ENCODE data around the gene PCYT1B.
"Not testable (repeated sequence)": the region's sequence is repeated elsewhere in the genome, so short reads cannot be mapped to it uniquely, and the experiment has no call there.

The PCYT1B gene

DNA sequence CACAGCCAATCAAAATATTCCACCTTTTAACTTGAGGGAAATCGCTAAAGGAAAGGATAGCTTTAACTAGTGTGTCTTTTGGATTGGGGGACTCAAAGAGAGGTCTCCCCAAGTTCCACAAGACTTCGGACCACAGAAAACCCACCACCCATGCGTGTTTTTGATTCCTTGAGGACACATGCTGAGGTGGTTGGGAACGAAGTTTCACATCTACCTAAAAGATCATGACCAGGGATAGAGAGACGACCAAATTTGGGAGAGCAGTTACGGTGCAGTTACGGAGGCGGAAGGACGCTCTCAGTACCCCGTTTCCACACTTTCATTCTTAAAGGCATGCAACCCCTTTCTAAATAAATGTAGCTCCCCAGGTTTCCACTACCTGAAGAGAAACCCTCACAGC, 1.1 kb downstream of the PCYT1B start:
- DNase-seq (ENCODE audit: low read depth), result no peak

DNA sequence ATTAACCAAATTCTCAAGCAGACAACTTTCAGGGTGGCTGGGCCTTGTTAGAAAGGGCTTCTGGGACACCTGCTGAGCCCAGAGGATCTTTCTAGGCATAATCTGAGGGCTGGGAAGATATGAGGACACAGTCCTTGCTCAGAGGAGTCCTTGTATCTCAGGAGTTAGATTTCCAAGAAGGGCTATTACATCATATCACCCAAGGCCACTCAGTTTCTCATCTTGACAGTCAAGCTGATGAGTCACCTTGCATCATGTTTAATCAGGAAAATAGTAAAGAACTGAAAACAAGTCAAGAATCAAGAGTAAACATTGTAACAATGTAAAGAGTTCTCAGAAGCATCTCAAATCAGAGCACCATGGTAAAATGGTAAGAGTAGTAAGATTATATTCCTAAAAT, 4.0 kb downstream of the PCYT1B start:
- DNase-seq (ENCODE audit: low read depth), result no peak

DNA sequence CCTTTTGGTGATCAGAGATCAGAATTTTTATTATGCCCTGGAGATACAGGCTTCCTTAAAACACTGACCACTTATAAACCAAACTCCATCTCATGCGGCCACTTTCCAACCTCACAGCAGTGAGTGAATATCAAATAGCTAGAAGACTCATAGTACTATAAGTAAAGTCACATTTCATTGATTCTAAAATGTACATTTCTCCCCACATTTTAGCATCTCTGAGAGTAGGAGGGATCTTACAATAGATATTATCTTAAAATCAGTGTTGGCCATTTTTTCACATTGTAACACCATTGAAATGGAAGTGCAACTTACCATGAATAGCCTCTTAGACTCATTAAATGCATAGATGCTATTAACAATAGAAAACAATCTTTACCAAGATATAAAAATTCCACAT, 17.4 kb downstream of the PCYT1B start:
- DNase-seq (ENCODE audit: low read depth), result no peak

- no peak for DNase-seq (ENCODE audit: low read depth)
Measured at GRCh38 chrX:24619647-24620046, 27.5 kb downstream of the PCYT1B start.

- DNase-seq (ENCODE audit: low read depth), result no peak
Measured at GRCh38 chrX:24610516-24610915, 36.6 kb downstream of the PCYT1B start.

- no peak for DNase-seq (ENCODE audit: low read depth)
Measured at GRCh38 chrX:24607616-24608015, 39.5 kb downstream of the PCYT1B start.

GRCh38 chrX:24605941-24606340, 41.2 kb downstream of the PCYT1B start:
- not testable (repeated sequence) for DNase-seq (ENCODE audit: low read depth)

DNA sequence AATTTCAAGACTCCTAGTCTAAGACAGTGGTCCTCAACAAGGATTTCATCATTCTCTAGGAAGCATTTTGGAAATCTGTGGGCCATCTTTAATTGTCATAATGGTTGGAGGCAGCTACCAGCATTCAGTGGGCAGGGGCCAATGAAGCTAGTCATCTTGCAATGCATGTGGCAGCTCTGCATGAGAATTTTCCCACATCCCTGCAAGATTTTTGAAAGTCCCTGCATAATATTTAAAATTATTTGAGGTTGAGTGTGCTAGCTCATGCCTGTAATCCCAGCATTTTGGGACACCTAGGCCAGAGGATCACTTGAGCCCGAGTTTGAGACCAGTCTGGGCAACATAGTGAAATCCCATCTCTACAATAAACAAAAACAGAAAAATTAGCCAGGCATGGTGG, 44.0 kb downstream of the PCYT1B start:
- no peak for DNase-seq (ENCODE audit: low read depth)

GRCh38 chrX:24601858-24602257, 45.3 kb downstream of the PCYT1B start:
- no peak for DNase-seq (ENCODE audit: low read depth)

DNA sequence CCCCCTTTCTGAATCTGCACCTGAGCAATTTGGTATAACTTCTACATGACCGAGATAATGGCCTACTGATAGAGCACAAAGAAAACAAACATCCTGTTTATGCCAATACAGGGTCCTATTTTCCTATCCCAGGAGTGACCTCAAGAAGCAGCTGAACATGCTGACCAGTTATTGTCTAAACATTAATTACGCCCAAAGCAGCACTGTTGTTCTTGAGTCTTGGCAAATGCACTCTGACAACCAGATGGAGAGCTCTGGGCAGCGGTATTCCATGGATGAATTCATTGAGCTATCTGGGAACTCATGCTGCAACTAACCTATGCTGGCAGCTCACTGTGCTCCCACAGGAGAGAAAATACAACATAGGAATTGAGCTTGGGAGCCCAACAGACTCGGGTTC, 52.6 kb downstream of the PCYT1B start:
- DNase-seq (ENCODE audit: low read depth), result no peak

- DNase-seq (ENCODE audit: low read depth), result no peak
Measured at GRCh38 chrX:24590111-24590510, 57.0 kb downstream of the PCYT1B start.

DNA sequence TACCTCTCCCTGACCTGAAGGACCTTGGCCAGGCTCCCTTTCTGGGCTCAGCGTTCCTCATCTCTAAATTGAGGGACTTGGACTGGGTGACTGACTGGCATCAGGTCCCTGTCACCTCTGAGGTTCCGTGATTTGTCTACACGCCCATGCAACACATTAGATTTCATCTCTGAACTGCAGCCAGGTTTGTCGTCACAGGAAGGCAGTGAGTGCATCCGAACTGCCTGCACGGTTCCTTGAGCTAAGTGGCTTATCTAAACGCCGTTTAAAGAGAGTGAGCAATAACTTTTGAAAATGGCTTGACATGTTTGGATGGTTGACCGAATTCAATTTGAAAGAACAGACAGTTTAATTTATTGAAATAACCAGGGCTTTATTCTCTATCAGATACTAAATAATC, 70.1 kb downstream of the PCYT1B start:
- DNase-seq (ENCODE audit: low read depth), result no peak

- DNase-seq (ENCODE audit: low read depth), result no peak
Measured at GRCh38 chrX:24575496-24575895, 71.7 kb downstream of the PCYT1B start.

DNA sequence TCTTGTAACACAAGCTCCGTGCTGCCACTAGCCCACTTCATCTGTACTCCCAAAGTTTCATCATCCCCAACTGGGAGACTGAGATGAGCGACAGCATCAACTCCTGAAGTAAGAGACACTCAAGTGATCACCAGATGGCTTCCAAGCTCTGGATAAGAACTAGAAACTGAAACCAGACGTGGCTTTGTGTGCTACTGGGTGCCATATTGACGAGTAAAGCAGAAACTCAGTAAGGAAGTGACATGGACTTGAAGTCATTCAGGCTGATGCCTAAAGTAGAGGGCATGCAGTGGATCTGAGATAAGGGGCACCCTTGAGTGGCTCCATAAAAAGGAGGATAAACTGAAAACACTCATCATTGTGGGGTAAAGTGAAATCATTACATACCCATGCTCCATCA, 72.4 kb downstream of the PCYT1B start:
- no peak for DNase-seq (ENCODE audit: low read depth)

GRCh38 chrX:24567169-24567568, 80.0 kb downstream of the PCYT1B start:
- no peak for DNase-seq (ENCODE audit: low read depth)

GRCh38 chrX:24566240-24566639, 80.9 kb downstream of the PCYT1B start:
- DNase-seq (ENCODE audit: low read depth), result no peak

GRCh38 chrX:24563291-24564010, 83.7 kb downstream of the PCYT1B start:
- no peak for DNase-seq (ENCODE audit: low read depth)

GRCh38 chrX:24561121-24561520, 86.0 kb downstream of the PCYT1B start:
- no peak for DNase-seq (ENCODE audit: low read depth)

DNA sequence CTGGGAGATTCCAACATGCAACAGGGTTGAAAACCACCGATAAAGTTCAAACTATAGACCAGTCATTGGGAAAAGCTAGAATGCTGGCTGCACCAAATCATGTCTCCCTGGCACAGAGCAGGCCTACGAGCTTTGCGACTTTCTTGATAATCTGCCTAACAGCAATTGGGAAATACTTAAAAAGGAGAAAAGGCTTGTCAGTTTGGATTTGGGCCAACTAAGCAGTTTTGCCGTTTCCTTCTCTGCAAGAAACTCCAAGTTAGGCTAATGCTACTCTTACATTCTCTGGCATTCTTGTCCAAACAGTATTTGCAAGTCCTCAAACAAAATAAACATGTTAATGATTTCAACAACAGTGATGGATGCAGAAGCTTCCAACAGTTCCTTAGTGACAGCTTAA, 94.1 kb downstream of the PCYT1B start:
- no peak for DNase-seq (ENCODE audit: low read depth)

- no peak for DNase-seq (ENCODE audit: low read depth)
Measured at GRCh38 chrX:24550166-24550565, 97.0 kb downstream of the PCYT1B start.

DNA sequence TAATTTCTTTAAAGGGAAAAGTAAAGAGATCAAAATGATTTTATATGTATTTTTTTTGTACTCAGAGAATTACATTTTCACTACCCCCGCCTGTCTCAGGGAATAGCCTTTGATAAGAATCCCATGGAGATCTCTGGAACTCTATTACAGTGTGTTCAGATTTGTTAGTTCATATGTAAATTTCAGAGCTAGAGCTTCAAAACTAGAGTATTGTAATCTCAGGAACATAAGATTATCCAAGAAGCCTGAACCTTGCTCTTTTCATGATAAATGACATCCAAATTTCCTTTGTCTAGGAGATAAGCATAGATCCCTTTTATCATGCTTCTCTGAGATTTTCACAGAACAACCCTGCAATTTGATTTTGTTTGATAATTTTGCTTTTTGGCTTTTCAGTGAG, 99.2 kb downstream of the PCYT1B start:
- DNase-seq (ENCODE audit: low read depth), result no peak

GRCh38 chrX:24542756-24543155, 104.4 kb downstream of the PCYT1B start:
- no peak for DNase-seq (ENCODE audit: low read depth)

DNA sequence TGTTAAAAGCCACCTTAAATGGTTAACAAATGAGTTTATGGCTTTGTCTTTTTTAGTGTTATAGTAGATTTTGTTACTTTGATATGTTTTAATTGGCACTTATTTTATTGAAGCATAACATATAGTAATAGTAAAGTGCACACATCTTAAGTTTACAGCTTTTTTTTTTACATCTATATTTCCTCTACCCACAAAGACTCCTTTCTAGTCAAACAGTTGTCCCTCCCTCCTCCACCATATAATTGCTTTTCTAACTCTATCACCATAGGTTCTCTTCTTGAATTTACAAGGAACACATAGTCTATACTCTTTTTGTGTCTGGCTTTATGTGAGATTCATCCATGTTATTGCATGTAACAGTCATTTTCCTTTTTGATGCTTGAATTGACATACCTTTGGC, 110.6 kb downstream of the PCYT1B start:
- DNase-seq (ENCODE audit: low read depth), result no peak

DNA sequence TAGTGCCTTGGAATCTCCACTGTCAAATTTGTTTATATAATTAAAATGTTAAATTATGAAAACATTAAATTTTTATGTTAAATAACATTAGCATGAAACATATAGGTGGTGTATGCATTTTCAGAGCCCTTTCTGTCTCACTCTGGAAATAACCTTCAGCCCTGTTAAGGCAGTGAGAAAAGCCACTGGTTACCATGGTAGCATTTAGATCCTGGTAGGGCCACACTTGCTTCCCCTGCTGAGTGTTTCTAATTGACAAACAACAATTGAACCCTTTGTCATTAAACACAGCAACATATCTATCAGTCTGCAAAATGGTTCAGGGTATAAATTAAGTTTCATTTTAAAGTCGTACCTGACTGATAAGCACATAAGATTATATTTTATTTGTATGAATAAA, 118.5 kb downstream of the PCYT1B start:
- DNase-seq (ENCODE audit: low read depth), result no peak

- no peak for DNase-seq (ENCODE audit: low read depth)
Measured at GRCh38 chrX:24526616-24527015, 120.5 kb downstream of the PCYT1B start.
